HEK293 (cell line): ENCODE measurements around the gene AFG1L.

Experiments
- CTCF ChIA-PET: fragments of 350-600 bp; formaldehyde crosslinking; extraction: SDS; loops from one replicate; lab custom pipeline; 2021; ENCODE audit warnings: antibody characterized with exemption; lab: Yijun Ruan, JAX
- POLR2A ChIA-PET: fragments of 300-600 bp; formaldehyde crosslinking; extraction: SDS; loops from one replicate; lab custom pipeline; 2020; ENCODE audit warnings: antibody characterized with exemption, inconsistent platforms; lab: Yijun Ruan, JAX
- H3K27ac ChIP-seq: fragments of 200-500 bp; sonication (Bioruptor generic); 2 replicates; pipeline ENCODE4 v1.5.1; 2014; ENCODE audit warnings: low read depth, low read length, control low read depth, inconsistent platforms; ENCODE audit errors: extremely low read depth
- H3K36me3 ChIP-seq, 2 experiments: fragments of 200-500 bp in 1 of 2; sonication (Bioruptor generic) in 1 of 2; 1 replicate in 1 of 2; 2 replicates in 1 of 2; pipeline ENCODE4 v1.5.1; 2014 to 2017; ENCODE audit warnings: inconsistent platforms in 2 of 2, low read length in 2 of 2; ENCODE audit not compliant: control insufficient read depth in 2 of 2, insufficient read depth in 1 of 2
- H3K4me1 ChIP-seq: fragments of 200-500 bp; sonication (Bioruptor generic); 2 replicates; pipeline ENCODE4 v1.5.1; 2014; ENCODE audit warnings: mild to moderate bottlenecking, low read length, inconsistent platforms; ENCODE audit not compliant: control insufficient read depth, insufficient read depth
- H3K4me3 ChIP-seq: 2 replicates; pipeline ENCODE4 v1.5.1; 2011; ENCODE audit warnings: low read depth, mild to moderate bottlenecking, control low read depth, low read length, moderate library complexity
- H3K9me3 ChIP-seq: fragments of 200-500 bp; sonication (Bioruptor generic); 2 replicates; pipeline ENCODE4 v1.5.1; 2014; ENCODE audit warnings: low read depth, low read length, inconsistent platforms; ENCODE audit not compliant: control insufficient read depth, insufficient read depth
- GLIS2 ChIP-seq: fragments of 450-650 bp; formaldehyde crosslinking; IDR thresholded peaks from 2 replicates; pipeline ENCODE4 v1.5.1; 2016; ENCODE audit warnings: missing biosample characterization, missing genetic modification characterization
- MYNN ChIP-seq: fragments of 450-650 bp; formaldehyde crosslinking; IDR thresholded peaks from 2 replicates; pipeline ENCODE4 v1.5.1; 2016; ENCODE audit warnings: missing biosample characterization, missing genetic modification characterization, borderline replicate concordance
- OSR2 ChIP-seq: fragments of 450-650 bp; formaldehyde crosslinking; IDR thresholded peaks from 2 replicates; pipeline ENCODE4 v1.5.1; 2016; ENCODE audit warnings: missing biosample characterization, missing genetic modification characterization
- PRDM1 ChIP-seq: fragments of 450-650 bp; formaldehyde crosslinking; IDR thresholded peaks from 2 replicates; pipeline ENCODE4; 2016; ENCODE audit warnings: missing biosample characterization, missing genetic modification characterization
- PRDM4 ChIP-seq: fragments of 450-650 bp; formaldehyde crosslinking; IDR thresholded peaks from 2 replicates; pipeline ENCODE4 v1.5.1; 2017; ENCODE audit warnings: missing biosample characterization, missing genetic modification characterization
- REPIN1 ChIP-seq: fragments of 450-650 bp; formaldehyde crosslinking; IDR thresholded peaks from 2 replicates; pipeline ENCODE4 v1.5.1; 2017; ENCODE audit warnings: missing biosample characterization, missing genetic modification characterization, low read depth
- ZBTB1 ChIP-seq: fragments of 450-650 bp; formaldehyde crosslinking; IDR thresholded peaks from 2 replicates; pipeline ENCODE4 v1.5.1; 2016; ENCODE audit warnings: missing biosample characterization, missing genetic modification characterization
- ZBTB21 ChIP-seq: fragments of 450-650 bp; formaldehyde crosslinking; IDR thresholded peaks from 2 replicates; pipeline ENCODE4 v1.5.1; 2017; ENCODE audit warnings: missing biosample characterization, missing genetic modification characterization
- ZBTB8A ChIP-seq: fragments of 450-650 bp; formaldehyde crosslinking; IDR thresholded peaks from 2 replicates; pipeline ENCODE4 v1.5.1; 2016; ENCODE audit warnings: missing biosample characterization, missing genetic modification characterization
- ZIC2 ChIP-seq: fragments of 450-650 bp; formaldehyde crosslinking; IDR thresholded peaks from 2 replicates; pipeline ENCODE4 v1.5.1; 2016; ENCODE audit warnings: missing biosample characterization, missing genetic modification characterization
- ZNF10 ChIP-seq: fragments of 450-650 bp; formaldehyde crosslinking; IDR thresholded peaks from 2 replicates; pipeline ENCODE4 v1.5.1; 2017; ENCODE audit warnings: missing biosample characterization, missing genetic modification characterization
- ZNF112 ChIP-seq: fragments of 450-650 bp; formaldehyde crosslinking; IDR thresholded peaks from 2 replicates; pipeline ENCODE4 v1.5.0; 2017; ENCODE audit warnings: missing biosample characterization, missing genetic modification characterization
- ZNF211 ChIP-seq: fragments of 450-650 bp; formaldehyde crosslinking; IDR thresholded peaks from 2 replicates; pipeline ENCODE4 v1.5.1; 2016; ENCODE audit warnings: low read depth, missing biosample characterization, missing genetic modification characterization
- ZNF423 ChIP-seq: fragments of 450-650 bp; formaldehyde crosslinking; IDR thresholded peaks from 2 replicates; pipeline ENCODE4 v1.5.1; 2016; ENCODE audit warnings: missing biosample characterization, missing genetic modification characterization
- ZNF555 ChIP-seq: fragments of 450-650 bp; formaldehyde crosslinking; conservative IDR thresholded peaks from 2 replicates; pipeline ENCODE4 v1.5.1; 2017; ENCODE audit warnings: missing biosample characterization, mild to moderate bottlenecking, missing genetic modification characterization, inconsistent platforms
- ZNF600 ChIP-seq: fragments of 450-650 bp; formaldehyde crosslinking; IDR thresholded peaks from 2 replicates; pipeline ENCODE4 v1.5.1; 2016; ENCODE audit warnings: missing biosample characterization, missing genetic modification characterization
- ZNF624 ChIP-seq: fragments of 450-650 bp; formaldehyde crosslinking; IDR thresholded peaks from 2 replicates; pipeline ENCODE4 v1.5.1; 2017; ENCODE audit warnings: missing biosample characterization, missing genetic modification characterization
- ZNF837 ChIP-seq: fragments of 450-650 bp; formaldehyde crosslinking; IDR thresholded peaks from 2 replicates; pipeline ENCODE4 v1.5.1; 2016; ENCODE audit warnings: missing biosample characterization, missing genetic modification characterization
- ZNF843 ChIP-seq: fragments of 450-650 bp; formaldehyde crosslinking; IDR thresholded peaks from 2 replicates; pipeline ENCODE4 v1.5.1; 2016; ENCODE audit warnings: missing biosample characterization, missing genetic modification characterization
- ZSCAN23 ChIP-seq: fragments of 450-650 bp; formaldehyde crosslinking; IDR thresholded peaks from 2 replicates; pipeline ENCODE4 v1.5.1; 2016; ENCODE audit warnings: missing biosample characterization, missing genetic modification characterization
- ZSCAN5A ChIP-seq: fragments of 450-650 bp; formaldehyde crosslinking; IDR thresholded peaks from 2 replicates; pipeline ENCODE4 v1.5.1; 2016; ENCODE audit warnings: missing biosample characterization, missing genetic modification characterization
- TF ChIP-seq, protein P1 (sequence below): fragments of 450-650 bp; formaldehyde crosslinking; IDR thresholded peaks from 2 replicates; pipeline ENCODE4 v1.5.1; 2016; ENCODE audit warnings: missing biosample characterization, missing genetic modification characterization
- TF ChIP-seq, protein P2 (sequence below): fragments of 450-650 bp; formaldehyde crosslinking; IDR thresholded peaks from 2 replicates; pipeline ENCODE4 v1.5.0; 2017; ENCODE audit warnings: missing biosample characterization, missing genetic modification characterization, borderline replicate concordance
- TF ChIP-seq, protein P3 (sequence below): fragments of 450-650 bp; formaldehyde crosslinking; IDR thresholded peaks from 2 replicates; pipeline ENCODE4 v1.5.1; 2017; ENCODE audit warnings: missing biosample characterization, mild to moderate bottlenecking, missing genetic modification characterization, moderate library complexity

AFG1L gene

GRCh38 chr6:108476376-108476775 lies 181.5 kb downstream of the AFG1L start:
- POLR2A ChIA-PET = no interaction called here
- TF ChIP-seq ZNF624 (tag by site-specific recombination) (no peak), ZBTB1 (tag by site-specific recombination) (no peak), ZSCAN23 (tag by site-specific recombination) (no peak), ZNF423 (tag by site-specific recombination) (no peak)
- TF ChIP-seq, protein P1, sequence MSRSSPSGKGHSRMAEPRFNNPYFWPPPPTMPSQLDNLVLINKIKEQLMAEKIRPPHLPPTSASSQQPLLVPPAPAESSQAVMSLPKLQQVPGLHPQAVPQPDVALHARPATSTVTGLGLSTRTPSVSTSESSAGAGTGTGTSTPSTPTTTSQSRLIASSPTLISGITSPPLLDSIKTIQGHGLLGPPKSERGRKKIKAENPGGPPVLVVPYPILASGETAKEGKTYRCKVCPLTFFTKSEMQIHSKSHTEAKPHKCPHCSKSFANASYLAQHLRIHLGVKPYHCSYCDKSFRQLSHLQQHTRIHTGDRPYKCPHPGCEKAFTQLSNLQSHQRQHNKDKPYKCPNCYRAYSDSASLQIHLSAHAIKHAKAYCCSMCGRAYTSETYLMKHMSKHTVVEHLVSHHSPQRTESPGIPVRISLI (tag by site-specific recombination) = no peak
- TF ChIP-seq, all 188 proteins: peak for 0
- Histone ChIP-seq H3K4me1 (no peaks in the 10 kb centered on the region), H3K4me3 (no peak overlapping the region), H3K9me3 (no peaks in the 10 kb centered on the region), H3K27ac (no peak overlapping the region), H3K36me3 (no peaks in the 10 kb centered on the region)
- CTCF ChIA-PET = interaction anchor here (0.6 to 2.8 kb wide), 3 partner anchors 15 to 23 kb away, joined by 3 to 14 read pairs (median 3); no protein-coding TSS in a partner anchor

- CTCF ChIA-PET = interaction anchor here (0.6 to 2.8 kb wide), 3 partner anchors 14 to 367 kb away, joined by 3 to 14 read pairs (median 3); no protein-coding TSS in a partner anchor
Measured at GRCh38 chr6:108476847-108477430, 182.1 kb downstream of the AFG1L start.

More at GRCh38 chr6:108476847-108477430, 182.1 kb downstream of the AFG1L start:
- Histone ChIP-seq H3K4me1 (no peaks in the 10 kb centered on the region), H3K27ac (no peak overlapping the region), H3K9me3 (no peaks in the 10 kb centered on the region), H3K4me3 (no peak overlapping the region), H3K36me3 (no peaks in the 10 kb centered on the region)
- POLR2A ChIA-PET = interaction anchor here (0.6 kb wide), 1 partner anchor 389 kb away, joined by 6 read pairs; no protein-coding TSS in a partner anchor
- no peak for TF ChIP-seq ZNF112
- TF ChIP-seq ZNF211 (tag by site-specific recombination) = no peak
- TF ChIP-seq PRDM1 (tag by site-specific recombination) = no peak
- no peak for TF ChIP-seq ZIC2 (tag by site-specific recombination)
- TF ChIP-seq ZBTB8A (tag by site-specific recombination) = no peak
- TF ChIP-seq OSR2 (tag by site-specific recombination) = no peak
- no peak for TF ChIP-seq ZNF843 (tag by site-specific recombination)
- TF ChIP-seq GLIS2 (tag by site-specific recombination) = no peak
- TF ChIP-seq, protein P2, sequence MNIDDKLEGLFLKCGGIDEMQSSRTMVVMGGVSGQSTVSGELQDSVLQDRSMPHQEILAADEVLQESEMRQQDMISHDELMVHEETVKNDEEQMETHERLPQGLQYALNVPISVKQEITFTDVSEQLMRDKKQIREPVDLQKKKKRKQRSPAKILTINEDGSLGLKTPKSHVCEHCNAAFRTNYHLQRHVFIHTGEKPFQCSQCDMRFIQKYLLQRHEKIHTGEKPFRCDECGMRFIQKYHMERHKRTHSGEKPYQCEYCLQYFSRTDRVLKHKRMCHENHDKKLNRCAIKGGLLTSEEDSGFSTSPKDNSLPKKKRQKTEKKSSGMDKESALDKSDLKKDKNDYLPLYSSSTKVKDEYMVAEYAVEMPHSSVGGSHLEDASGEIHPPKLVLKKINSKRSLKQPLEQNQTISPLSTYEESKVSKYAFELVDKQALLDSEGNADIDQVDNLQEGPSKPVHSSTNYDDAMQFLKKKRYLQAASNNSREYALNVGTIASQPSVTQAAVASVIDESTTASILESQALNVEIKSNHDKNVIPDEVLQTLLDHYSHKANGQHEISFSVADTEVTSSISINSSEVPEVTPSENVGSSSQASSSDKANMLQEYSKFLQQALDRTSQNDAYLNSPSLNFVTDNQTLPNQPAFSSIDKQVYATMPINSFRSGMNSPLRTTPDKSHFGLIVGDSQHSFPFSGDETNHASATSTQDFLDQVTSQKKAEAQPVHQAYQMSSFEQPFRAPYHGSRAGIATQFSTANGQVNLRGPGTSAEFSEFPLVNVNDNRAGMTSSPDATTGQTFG (tag by site-specific recombination) = no peak
- no peak for TF ChIP-seq ZNF10 (tag by site-specific recombination)
- TF ChIP-seq ZNF600 (tag by site-specific recombination) = no peak
- TF ChIP-seq ZSCAN5A (tag by site-specific recombination) = no peak
- TF ChIP-seq ZNF555 (tag by site-specific recombination) = no peak
- TF ChIP-seq PRDM4 (tag by site-specific recombination) = no peak
- no peak for TF ChIP-seq MYNN (tag by site-specific recombination)
- TF ChIP-seq REPIN1 = no peak
- TF ChIP-seq, protein P3, sequence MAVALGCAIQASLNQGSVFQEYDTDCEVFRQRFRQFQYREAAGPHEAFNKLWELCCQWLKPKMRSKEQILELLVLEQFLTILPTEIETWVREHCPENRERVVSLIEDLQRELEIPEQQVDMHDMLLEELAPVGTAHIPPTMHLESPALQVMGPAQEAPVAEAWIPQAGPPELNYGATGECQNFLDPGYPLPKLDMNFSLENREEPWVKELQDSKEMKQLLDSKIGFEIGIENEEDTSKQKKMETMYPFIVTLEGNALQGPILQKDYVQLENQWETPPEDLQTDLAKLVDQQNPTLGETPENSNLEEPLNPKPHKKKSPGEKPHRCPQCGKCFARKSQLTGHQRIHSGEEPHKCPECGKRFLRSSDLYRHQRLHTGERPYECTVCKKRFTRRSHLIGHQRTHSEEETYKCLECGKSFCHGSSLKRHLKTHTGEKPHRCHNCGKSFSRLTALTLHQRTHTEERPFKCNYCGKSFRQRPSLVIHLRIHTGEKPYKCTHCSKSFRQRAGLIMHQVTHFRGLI (tag by site-specific recombination) = no peak
- TF ChIP-seq ZNF837 (tag by site-specific recombination) = no peak
- TF ChIP-seq ZBTB21 (tag by site-specific recombination) = no peak
